Mucosa of descending colon (tissue), 3 donors: ENCODE results near the gene PRKCI. TPM values are rescaled to one million over a fixed set of nuclear protein-coding genes. Genes with fewer than 3 reads are reported as not detected.

Experiments used
- ATAC-seq: fragments of 200-7000 bp; cut with Tn5 transposase; one replicate; pipeline ENCODE4 v1.9.1; 2020; ENCODE audit warnings: mild to moderate bottlenecking, moderate library complexity
- DNase-seq, 3 donors: peaks; one replicate each; pipeline ENCODE4 v3.0.0-alpha.2; 2020
- H3K36me3 ChIP-seq: fragments of 200-600 bp; one replicate; pipeline ENCODE4 v1.8.0; 2021; ENCODE audit warnings: low read depth, mild to moderate bottlenecking
- H3K4me1 ChIP-seq: fragments of 200-600 bp; one replicate; pipeline ENCODE4 v1.8.0; 2021; ENCODE audit warnings: low read depth, mild to moderate bottlenecking
- H3K4me3 ChIP-seq: fragments of 200-600 bp; one replicate; pipeline ENCODE4 v1.8.0; 2021; ENCODE audit warnings: mild to moderate bottlenecking
- H3K9me3 ChIP-seq: fragments of 200-600 bp; one replicate; pipeline ENCODE4 v1.8.0; 2021; ENCODE audit warnings: mild to moderate bottlenecking
- intact Hi-C, 2 donors: fragments of 100-400 bp; cut with DNase I in 1 of 2; cut with micrococcal nuclease in 1 of 2; formaldehyde crosslinking; loops; one replicate each; pipeline versions ENCODE4 v1.11.0 to v1.11.1; 2022; cut with DNase I, micrococcal nuclease
- total RNA-seq, 3 donors: library from RNA; stranded (reverse); fragmentation: NEBNext Ultra II Directional in 2 of 3; extraction: Animal tissue kit (Norgen Biotek cat#: 25700) in 2 of 3; gene quantifications; one replicate each; pipeline versions ENCODE4 v1.2.1 to v1.2.4, GENCODE V29; 2021 to 2023
- TF ChIP-seq, protein P1 (sequence below): fragments of 200-600 bp; IDR thresholded peaks from one replicate; pipeline ENCODE4 v1.8.0; 2022; ENCODE audit warnings: antibody characterized with exemption, mild to moderate bottlenecking
- donor health status: DM: no; HTN: no; CAD: no; lungs with moderate emphysema.
- donor health status: DM: no; HTN: no; CAD: no.
- donor health status: DM: no; HTN: yes; CAD: no.

Gene PRKCI
- total RNA-seq, 3 donors from 2014 or later, result 38.0 to 39.9 (median 39.8) TPM

DNA sequence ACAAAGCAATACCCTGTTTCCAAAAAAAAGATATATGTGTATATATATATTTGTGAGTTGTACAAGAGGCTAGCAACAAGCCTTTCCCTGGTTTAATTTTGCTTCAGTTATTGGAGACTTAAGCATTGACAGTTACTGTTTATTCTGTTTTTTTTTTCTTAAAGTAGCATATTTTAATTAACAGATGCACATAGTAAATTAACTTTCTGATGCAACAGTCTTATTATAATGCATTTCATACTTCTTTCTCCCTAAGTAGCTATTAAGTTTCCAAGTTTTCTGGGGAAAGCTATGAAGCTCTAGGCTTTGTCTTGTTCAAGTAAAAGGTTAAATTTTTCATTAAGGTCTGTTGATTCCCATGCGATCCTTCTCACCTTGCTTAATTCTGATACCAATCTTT lies 17.9 kb downstream of the PRKCI start:
- DNase-seq (no peak), ATAC-seq (no peak)
- Histone ChIP-seq H3K36me3 (no peaks in the 10 kb centered on the region), H3K4me3 (no peak overlapping the region), H3K9me3 (no peaks in the 10 kb centered on the region), H3K4me1 (no peaks in the 10 kb centered on the region)
- intact Hi-C loops, result no loop called here
- TF ChIP-seq, protein P1, sequence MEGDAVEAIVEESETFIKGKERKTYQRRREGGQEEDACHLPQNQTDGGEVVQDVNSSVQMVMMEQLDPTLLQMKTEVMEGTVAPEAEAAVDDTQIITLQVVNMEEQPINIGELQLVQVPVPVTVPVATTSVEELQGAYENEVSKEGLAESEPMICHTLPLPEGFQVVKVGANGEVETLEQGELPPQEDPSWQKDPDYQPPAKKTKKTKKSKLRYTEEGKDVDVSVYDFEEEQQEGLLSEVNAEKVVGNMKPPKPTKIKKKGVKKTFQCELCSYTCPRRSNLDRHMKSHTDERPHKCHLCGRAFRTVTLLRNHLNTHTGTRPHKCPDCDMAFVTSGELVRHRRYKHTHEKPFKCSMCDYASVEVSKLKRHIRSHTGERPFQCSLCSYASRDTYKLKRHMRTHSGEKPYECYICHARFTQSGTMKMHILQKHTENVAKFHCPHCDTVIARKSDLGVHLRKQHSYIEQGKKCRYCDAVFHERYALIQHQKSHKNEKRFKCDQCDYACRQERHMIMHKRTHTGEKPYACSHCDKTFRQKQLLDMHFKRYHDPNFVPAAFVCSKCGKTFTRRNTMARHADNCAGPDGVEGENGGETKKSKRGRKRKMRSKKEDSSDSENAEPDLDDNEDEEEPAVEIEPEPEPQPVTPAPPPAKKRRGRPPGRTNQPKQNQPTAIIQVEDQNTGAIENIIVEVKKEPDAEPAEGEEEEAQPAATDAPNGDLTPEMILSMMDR, result no peak

DNA sequence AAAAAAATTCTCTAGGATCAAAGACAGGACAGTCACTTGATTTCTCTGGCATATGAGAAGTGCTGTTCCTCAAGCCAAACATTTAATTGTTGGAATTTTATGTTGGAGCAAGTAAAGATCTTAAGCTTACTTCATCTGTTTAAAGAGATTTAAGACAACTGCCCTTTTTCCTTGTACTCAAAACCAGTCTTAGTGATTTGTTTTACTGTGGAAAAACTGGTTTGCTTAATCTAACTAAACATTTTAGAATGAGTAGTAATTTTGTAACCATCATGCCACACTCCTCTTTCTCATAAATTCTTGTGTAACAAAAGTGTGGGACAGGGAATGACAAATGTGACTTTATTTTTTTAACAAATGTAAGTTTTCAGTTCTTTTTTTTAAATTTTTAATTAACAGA lies 18.4 kb downstream of the PRKCI start:
- H3K4me1 ChIP-seq, result no peaks in the 10 kb centered on the region
- DNase-seq (no peak), ATAC-seq (no peak)
- TF ChIP-seq, protein P1, result no peak
- intact Hi-C loops, result no loop called here
- H3K9me3 ChIP-seq, result no peaks in the 10 kb centered on the region
- H3K36me3 ChIP-seq, result no peaks in the 10 kb centered on the region
- no peak overlapping the region for H3K4me3 ChIP-seq

DNA sequence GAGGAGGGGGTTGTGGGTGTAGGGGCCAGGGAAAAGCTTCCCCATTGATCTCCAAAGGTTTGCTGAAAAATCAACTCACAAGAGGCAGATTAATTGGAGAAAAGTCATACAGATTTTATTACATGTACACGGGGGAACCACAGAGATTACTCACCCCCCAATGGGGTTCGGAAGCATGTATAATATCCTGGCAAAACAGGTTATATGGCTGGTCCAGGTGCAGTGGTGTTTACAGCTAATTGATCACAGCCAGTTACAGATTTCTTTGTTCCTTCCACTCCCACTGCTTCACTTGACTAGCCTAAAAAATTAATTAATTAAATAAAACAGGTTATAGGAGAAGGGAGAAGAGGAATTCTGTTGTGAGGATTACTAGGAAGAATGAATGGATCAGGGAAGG lies 22.4 kb downstream of the PRKCI start:
- TF ChIP-seq, protein P1, result no peak
- intact Hi-C loops, result no loop called here
- no peaks in the 10 kb centered on the region for H3K4me1 ChIP-seq
- ATAC-seq (no peak), DNase-seq (no peak)
- H3K36me3 ChIP-seq, result no peaks in the 10 kb centered on the region
- H3K9me3 ChIP-seq, result no peaks in the 10 kb centered on the region
- no peak overlapping the region for H3K4me3 ChIP-seq

DNA sequence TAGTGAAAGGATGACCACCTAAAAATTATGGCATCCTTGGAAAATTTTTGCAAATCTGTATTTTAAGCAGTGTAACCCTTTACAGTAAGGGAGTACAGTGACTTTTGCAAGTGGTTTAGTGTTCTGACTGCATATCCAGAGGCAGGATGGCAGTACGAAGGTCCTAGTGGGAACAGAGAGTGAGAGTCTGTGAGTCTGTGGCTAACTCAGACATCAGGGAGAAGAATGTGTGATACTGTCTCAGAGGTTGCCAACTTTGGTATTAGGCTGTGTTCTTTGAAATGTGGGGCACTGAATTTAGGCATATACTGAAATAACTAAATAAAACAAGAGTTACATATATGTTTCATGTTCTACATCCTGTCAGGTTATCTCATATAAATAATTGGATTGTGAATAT lies 25.7 kb downstream of the PRKCI start:
- TF ChIP-seq, protein P1, result no peak
- no peak overlapping the region for H3K4me3 ChIP-seq
- intact Hi-C loops, result no loop called here
- no peaks in the 10 kb centered on the region for H3K36me3 ChIP-seq
- ATAC-seq (no peak), DNase-seq (no peak)
- no peaks in the 10 kb centered on the region for H3K4me1 ChIP-seq
- no peaks in the 10 kb centered on the region for H3K9me3 ChIP-seq

DNA sequence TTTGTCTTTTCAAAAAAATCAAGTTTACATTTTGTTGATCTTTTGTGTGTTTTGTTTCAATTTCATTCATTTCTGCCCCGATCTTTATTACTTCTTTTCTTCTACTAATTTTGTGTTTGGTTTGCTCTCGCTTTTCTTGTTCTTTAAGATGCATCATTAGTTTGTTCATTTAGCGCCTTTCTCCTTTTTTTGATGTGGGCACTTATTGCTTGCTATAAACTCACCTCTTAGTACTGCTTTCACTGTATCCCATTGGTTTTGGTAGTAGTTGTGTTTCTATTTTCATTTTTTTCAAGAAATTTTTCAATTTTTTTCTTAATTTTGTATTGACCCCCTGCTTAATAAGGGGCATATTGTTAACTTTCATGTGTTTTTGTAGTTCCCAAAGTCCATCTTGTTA lies 34.4 kb downstream of the PRKCI start:
- no peaks in the 10 kb centered on the region for H3K36me3 ChIP-seq
- no peak overlapping the region for H3K4me3 ChIP-seq
- peaks cover 4% of the 10 kb centered on the region for H3K9me3 ChIP-seq
- no peak for ATAC-seq
- H3K4me1 ChIP-seq, result no peaks in the 10 kb centered on the region
- DNase-seq, result no peak
- intact Hi-C loops, result no loop called here
- TF ChIP-seq, protein P1, result no peak

DNA sequence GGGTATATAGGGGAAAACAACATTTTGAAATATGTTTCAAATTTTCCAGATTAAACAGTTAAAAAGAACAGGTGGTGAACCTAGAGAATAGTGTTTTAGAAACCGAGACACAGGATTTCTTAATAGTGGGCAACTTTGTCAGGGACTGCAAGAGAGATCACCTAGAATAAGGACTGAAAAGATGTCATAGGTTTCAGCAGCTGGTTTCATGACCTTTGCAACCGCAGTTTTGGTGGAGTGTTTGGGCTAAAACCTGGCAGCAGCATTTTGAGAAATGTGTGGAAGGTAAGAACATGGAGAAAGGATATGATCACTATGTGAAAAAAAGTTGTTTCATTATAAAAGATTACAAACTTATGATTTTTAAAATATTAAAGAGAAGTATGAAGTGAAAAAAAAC lies 34.9 kb downstream of the PRKCI start:
- ATAC-seq (no peak), DNase-seq (peak in 1 of 3 donors; percentile 11)
- Histone ChIP-seq H3K4me1 (no peaks in the 10 kb centered on the region), H3K36me3 (no peaks in the 10 kb centered on the region), H3K9me3 (peaks cover 4% of the 10 kb centered on the region), H3K4me3 (no peak overlapping the region)
- TF ChIP-seq, protein P1, result no peak
- intact Hi-C loops, result no loop called here
